Muscle layer of colon (tissue), 2 donors: ENCODE measurements around the gene PM20D2.

Experiments used
- H3K27ac ChIP-seq: one replicate; pipeline ENCODE4 v1.7.0; 2013; ENCODE audit warnings: low read depth, mild to moderate bottlenecking, low read length, moderate library complexity
- H3K27me3 ChIP-seq, 2 donors: one replicate each; pipeline ENCODE4 v1.7.0; 2013; ENCODE audit warnings: low read length in 2 of 2, mild to moderate bottlenecking in 2 of 2; ENCODE audit not compliant: insufficient read depth in 2 of 2, control insufficient read depth in 1 of 2
- H3K36me3 ChIP-seq: one replicate; pipeline ENCODE4 v1.7.0; 2013; ENCODE audit warnings: mild to moderate bottlenecking, low read length; ENCODE audit not compliant: insufficient read depth
- H3K4me1 ChIP-seq: one replicate; pipeline ENCODE4 v1.7.0; 2013; ENCODE audit warnings: mild to moderate bottlenecking, low read length; ENCODE audit not compliant: insufficient read depth
- H3K4me3 ChIP-seq, 2 donors: one replicate each; pipeline ENCODE4 v1.7.0; 2013; ENCODE audit warnings: low read length in 2 of 2, low read depth in 1 of 2, mild to moderate bottlenecking in 1 of 2, moderate library complexity in 1 of 2
- H3K9ac ChIP-seq: one replicate; pipeline ENCODE4 v1.7.0; 2013; ENCODE audit warnings: low read length
- H3K9me3 ChIP-seq: one replicate; pipeline ENCODE4 v1.7.0; 2013; ENCODE audit warnings: mild to moderate bottlenecking, low read length
- donor health status: abdominal sarcoma.
- donor health status: Adenocarcinoma of cecum.

PM20D2 gene

DNA sequence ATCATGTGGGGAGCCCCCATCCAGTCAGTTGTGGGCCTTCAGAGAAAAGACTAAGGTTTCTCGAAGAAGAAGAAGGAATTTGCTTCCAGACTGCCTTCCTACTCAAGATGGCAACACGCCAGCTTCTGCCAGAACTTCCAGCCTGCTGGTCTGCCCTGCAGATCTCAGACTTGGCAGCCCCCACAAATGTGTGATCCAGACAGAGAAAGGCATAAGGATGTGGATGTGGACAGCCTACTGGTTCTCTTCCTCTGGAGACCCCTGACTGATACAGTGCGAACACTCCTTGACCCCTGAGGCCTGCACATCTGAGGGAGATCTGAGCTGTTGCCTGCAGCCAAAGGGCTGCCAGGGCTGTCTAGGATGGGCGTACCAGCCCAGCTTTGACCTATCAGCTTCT lies 62.7 kb downstream of the PM20D2 start:
- no peaks in the 10 kb centered on the region for H3K9me3 ChIP-seq
- no peak overlapping the region for H3K27ac ChIP-seq
- no peak overlapping the region for H3K4me3 ChIP-seq
- H3K4me1 ChIP-seq = no peaks in the 10 kb centered on the region
- H3K27me3 ChIP-seq = no peaks in the 10 kb centered on the region
- no peaks in the 10 kb centered on the region for H3K36me3 ChIP-seq
- no peak overlapping the region for H3K9ac ChIP-seq

GRCh38 chr6:89209457-89209856 lies 63.6 kb downstream of the PM20D2 start:
- Histone ChIP-seq H3K9me3 (no peaks in the 10 kb centered on the region), H3K27ac (no peak overlapping the region), H3K36me3 (no peaks in the 10 kb centered on the region), H3K4me1 (no peaks in the 10 kb centered on the region), H3K27me3 (no peaks in the 10 kb centered on the region), H3K4me3 (no peak overlapping the region), H3K9ac (no peak overlapping the region)

GRCh38 chr6:89212472-89212871 lies 66.6 kb downstream of the PM20D2 start:
- Histone ChIP-seq H3K4me3 (no peak overlapping the region), H3K27ac (no peak overlapping the region), H3K4me1 (no peaks in the 10 kb centered on the region), H3K9ac (no peak overlapping the region), H3K36me3 (no peaks in the 10 kb centered on the region), H3K9me3 (no peaks in the 10 kb centered on the region), H3K27me3 (no peaks in the 10 kb centered on the region)

DNA sequence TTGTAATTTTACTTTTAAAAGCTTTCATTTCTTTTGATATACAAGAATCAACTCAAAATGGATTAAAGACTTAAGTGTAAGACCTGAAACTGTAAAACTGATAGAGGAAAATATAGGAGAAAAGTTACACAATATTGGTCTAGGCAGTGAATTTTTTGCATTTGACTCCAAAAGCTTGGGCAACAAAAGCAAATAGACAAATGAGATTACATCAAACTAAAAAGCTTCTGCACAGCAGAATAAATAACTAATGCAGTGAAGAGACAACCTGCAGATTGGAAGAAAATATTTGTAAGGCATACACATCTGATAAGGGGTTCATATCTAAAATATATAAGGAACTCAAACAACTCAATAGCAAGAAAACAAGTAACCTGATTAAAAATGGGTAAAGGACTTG lies 68.3 kb downstream of the PM20D2 start:
- Histone ChIP-seq H3K4me3 (no peak overlapping the region), H3K27ac (no peak overlapping the region), H3K36me3 (no peaks in the 10 kb centered on the region)

More for the DNA sequence above, 68.3 kb downstream of the PM20D2 start:
- Histone ChIP-seq H3K9ac (no peak overlapping the region), H3K4me1 (no peaks in the 10 kb centered on the region), H3K27me3 (no peaks in the 10 kb centered on the region), H3K9me3 (no peaks in the 10 kb centered on the region)
